Endothelial cell of umbilical vein (primary cell): ENCODE data around the gene SLC22A23. TPM values are rescaled to one million over a fixed set of nuclear protein-coding genes. Genes with fewer than 3 reads are reported as not detected.
A peak's percentile ranks its signal among the peaks of the same experiment; 100 is the strongest.

ENCODE experiments used
- BruUV-seq: library from RNA; stranded (reverse); fragments of 400-500 nt; replicated peaks from 2 replicates; lab custom pipeline; 2021; lab: Mats Ljungman, UMichigan
- CTCF ChIA-PET: fragments of 300-600, 350-600 bp; sonication (Branson Sonifier 250); formaldehyde crosslinking; loops from one replicate; lab custom pipeline; 2021; ENCODE audit warnings: antibody characterized with exemption, inconsistent platforms; lab: Charles Lee
- POLR2A ChIA-PET: fragments of 300-600, 350-600 bp; sonication (Branson Sonifier 250); formaldehyde crosslinking; loops from one replicate; lab custom pipeline; 2021; ENCODE audit warnings: antibody characterized with exemption, inconsistent platforms; lab: Charles Lee
- DNase-seq: peaks from one replicate; pipeline ENCODE4 v3.0.0-alpha.2; 2011; ENCODE audit warnings: low read depth, low spot score
- FAIRE-seq: peaks from 2 replicates; lab custom pipeline; 2011; peaks lifted over from hg19 to GRCh38; lab: Jason Lieb, UNC
- H2AFZ ChIP-seq: 2 replicates; pipeline ENCODE4 v1.6.0; 2012; ENCODE audit warnings: low read depth, low read length, control low read depth, inconsistent platforms
- H3K27ac ChIP-seq: 2 replicates; pipeline ENCODE4 v1.5.1; 2011; ENCODE audit warnings: low read depth, mild to moderate bottlenecking, control low read depth, low read length, moderate library complexity; ENCODE audit not compliant: insufficient read depth
- H3K27me3 ChIP-seq, 2 experiments: 2 replicates each; pipeline versions ENCODE4 v1.6.0 to v1.6.1; 2011; ENCODE audit warnings: low read length in 2 of 2, mixed read lengths in 1 of 2; ENCODE audit not compliant: control insufficient read depth in 2 of 2, insufficient read depth in 2 of 2
- H3K36me3 ChIP-seq, 2 experiments: 2 replicates in 1 of 2; 3 replicates in 1 of 2; pipeline ENCODE4 v1.5.1; 2011; ENCODE audit warnings: low read length in 2 of 2, mild to moderate bottlenecking in 1 of 2, moderate library complexity in 1 of 2; ENCODE audit not compliant: control insufficient read depth in 2 of 2, insufficient read depth in 2 of 2; ENCODE audit errors: extremely low read depth in 1 of 2
- H3K4me1 ChIP-seq: 3 replicates; pipeline ENCODE4 v1.5.1; 2011; ENCODE audit warnings: mild to moderate bottlenecking, low read length; ENCODE audit not compliant: control insufficient read depth, insufficient read depth; ENCODE audit errors: extremely low read depth
- H3K4me2 ChIP-seq: 2 replicates; pipeline ENCODE4 v1.6.1; 2011; ENCODE audit warnings: low read length, control low read depth, mixed read lengths; ENCODE audit not compliant: insufficient read depth
- H3K4me3 ChIP-seq, 3 experiments: fragments of 200-600 bp in 1 of 3; sonication (generic), shearing (Covaris generic) in 1 of 3; replicated peaks in 1 of 3; 2 replicates each; pipeline ENCODE4 v1.5.1; 2011 to 2016; ENCODE audit warnings: control low read depth in 3 of 3, low read length in 3 of 3, mild to moderate bottlenecking in 2 of 3, inconsistent platforms in 1 of 3, low read depth in 1 of 3, moderate library complexity in 1 of 3; ENCODE audit not compliant: insufficient read depth in 1 of 3
- H3K79me2 ChIP-seq: 2 replicates; pipeline ENCODE4 v1.6.0; 2012; ENCODE audit warnings: low read length, inconsistent platforms; ENCODE audit not compliant: control insufficient read depth, insufficient read depth
- H3K9ac ChIP-seq: replicated peaks from 2 replicates; pipeline ENCODE3; 2011; ENCODE audit warnings: low read length, control low read depth; ENCODE audit not compliant: insufficient read depth; ENCODE audit errors: extremely low read depth
- H3K9me1 ChIP-seq: replicated peaks from 3 replicates; pipeline ENCODE4 v1.6.0; 2011; ENCODE audit warnings: mild to moderate bottlenecking, low read length; ENCODE audit not compliant: control insufficient read depth, insufficient read depth; ENCODE audit errors: extremely low read depth
- H3K9me3 ChIP-seq: replicated peaks from 2 replicates; pipeline ENCODE4 v1.5.1; 2012; ENCODE audit warnings: low read length, inconsistent platforms; ENCODE audit not compliant: control insufficient read depth, insufficient read depth
- H4K20me1 ChIP-seq: replicated peaks from 2 replicates; pipeline ENCODE3; 2011; ENCODE audit warnings: mild to moderate bottlenecking, low read length; ENCODE audit not compliant: control insufficient read depth, insufficient read depth; ENCODE audit errors: extremely low read depth
- EZH2 ChIP-seq: IDR thresholded peaks from 2 replicates; pipeline ENCODE4 v1.6.1; 2012; ENCODE audit warnings: borderline replicate concordance, low read depth, mild to moderate bottlenecking, moderate library complexity, low read length, inconsistent platforms; ENCODE audit not compliant: severe bottlenecking
- FOS ChIP-seq: IDR thresholded peaks from 2 replicates; pipeline ENCODE4 v1.6.1; 2011; ENCODE audit warnings: mild to moderate bottlenecking, low read length, moderate library complexity, borderline replicate concordance; ENCODE audit not compliant: insufficient read depth
- GATA2 ChIP-seq: IDR thresholded peaks from 2 replicates; pipeline ENCODE4 v1.7.0; 2011; ENCODE audit warnings: low read depth, mild to moderate bottlenecking, moderate library complexity, mixed read lengths, low read length; ENCODE audit not compliant: insufficient read length, insufficient read depth
- JUN ChIP-seq: IDR thresholded peaks from 2 replicates; pipeline ENCODE4 v1.6.1; 2011; ENCODE audit warnings: borderline replicate concordance, low read depth; ENCODE audit not compliant: insufficient read length, insufficient read depth
- MYC ChIP-seq: IDR thresholded peaks from one replicate; pipeline ENCODE4 v1.6.1; 2011; ENCODE audit warnings: mild to moderate bottlenecking, low read depth, low read length
- POLR2A ChIP-seq: IDR thresholded peaks from 2 replicates; pipeline ENCODE4 v1.6.1; 2012; ENCODE audit warnings: low read depth, mild to moderate bottlenecking, control low read depth, low read length
- POLR2AphosphoS5 ChIP-seq: IDR thresholded peaks from 2 replicates; pipeline ENCODE4 v1.6.1; 2012; ENCODE audit warnings: low read depth, mild to moderate bottlenecking, control low read depth, low read length, moderate library complexity; ENCODE audit not compliant: insufficient read depth
- dilution Hi-C: fragments of 300-500 bp; cut with MboI; formaldehyde crosslinking; loops from one replicate; pipeline ENCODE4 v1.15.0; 2019; ENCODE audit warnings: low sequenced_read_pairs; ENCODE audit not compliant: extremely low pct_ligation_motif_present
- intact Hi-C: fragments of 100-400 bp; cut with micrococcal nuclease; formaldehyde crosslinking; loops from one replicate; pipeline ENCODE4 v1.10.0; 2022
- polyA plus RNA-seq, 4 experiments: library from polyadenylated mRNA; depleted of rRNA in 3 of 4; stranded (reverse) in 3 of 4; unstranded in 1 of 4; fragments of >200 nt; gene quantifications; 2 replicates each; pipeline versions ENCODE4 v1.2.1 to v1.2.3, GENCODE V29; 2011 to 2012; ENCODE audit warnings: missing spikeins in 1 of 4
- total RNA-seq: library from RNA; stranded (reverse); gene quantifications from 2 replicates; pipeline ENCODE4 v1.2.3, GENCODE V29; 2021
- TF ChIP-seq, protein P1 (sequence below): IDR thresholded peaks from 2 replicates; pipeline ENCODE4 v1.6.1; 2011; ENCODE audit not compliant: insufficient read depth, insufficient read length
- TF ChIP-seq, protein P2 (sequence below), 2 donors: IDR thresholded peaks; 1 replicate in 1 of 2; 2 replicates in 1 of 2; pipeline ENCODE4 v1.5.1; 2011; ENCODE audit warnings: low read length in 2 of 2, mild to moderate bottlenecking in 2 of 2, moderate library complexity in 2 of 2, control low read depth in 1 of 2, inconsistent platforms in 1 of 2, low read depth in 1 of 2; ENCODE audit not compliant: insufficient read depth in 1 of 2; ENCODE audit errors: extremely low read depth in 1 of 2

SLC22A23 gene
- total and polyA plus RNA-seq, 2 donors (not counting 3 experiments of a cell fraction or from before 2014, with no cell fraction given) = 4.2 to 14.3 TPM

DNA sequence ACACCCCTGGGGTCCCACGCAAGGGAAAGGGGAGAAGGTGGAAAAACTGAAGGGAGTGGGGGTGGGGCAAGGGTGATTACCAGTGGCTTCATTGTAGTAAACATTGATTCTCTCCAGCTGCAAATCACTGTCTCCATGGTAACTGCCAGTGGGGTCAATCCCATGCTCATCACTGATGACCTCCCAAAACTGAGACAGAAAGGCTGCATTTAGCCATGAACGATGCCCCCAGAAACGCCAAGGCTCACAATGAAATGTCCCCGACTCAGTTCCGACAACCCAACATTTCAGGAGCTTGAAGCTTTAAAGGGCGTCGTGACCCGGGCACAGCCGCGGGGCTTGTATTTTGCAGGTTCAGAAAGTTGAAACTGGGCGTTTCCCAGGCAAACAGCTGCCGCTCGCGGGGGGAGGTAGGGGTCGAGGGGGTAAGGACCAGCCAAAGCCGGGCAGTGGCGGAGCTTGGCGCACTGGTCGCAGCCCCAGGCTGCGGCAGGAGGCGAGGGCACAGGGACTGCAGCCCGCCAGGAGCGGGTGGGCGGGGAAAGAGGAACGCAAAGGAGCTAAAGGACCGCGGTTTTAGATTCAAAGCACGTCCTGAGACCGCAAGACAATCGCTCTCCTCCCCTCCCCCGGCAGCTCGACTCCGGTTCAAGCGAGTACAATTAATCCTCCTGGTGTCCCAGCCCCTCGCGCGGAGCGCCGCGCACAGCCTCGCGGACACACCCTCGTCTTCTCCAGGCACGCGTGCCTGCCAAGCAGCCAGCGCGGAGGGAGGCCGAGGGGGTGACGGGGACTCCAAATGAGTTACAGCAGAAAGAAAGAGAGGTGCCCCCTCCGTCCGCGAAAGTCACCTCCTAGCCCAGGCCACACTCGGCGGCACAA is 230.1 kb downstream of the SLC22A23 start:
- ChIA-PET POLR2A (no interaction called here), CTCF (interaction anchor here (0.8 to 1.3 kb wide), 2 partner anchors 10 to 25 kb away, joined by 4 to 7 read pairs; no protein-coding TSS in a partner anchor)
- peaks cover 20% of the 10 kb centered on the region for H3K4me1 ChIP-seq
- no peak overlapping the region for H3K27ac ChIP-seq
- no peak for FAIRE-seq
- H3K9ac ChIP-seq = no peak overlapping the region
- H3K4me3 ChIP-seq = peak overlapping the region in 2 of 3 experiments; percentile 16
- peak overlapping the region; percentile 72 for H3K4me2 ChIP-seq
- DNase-seq = no peak
- H2AFZ ChIP-seq = peak overlapping the region; percentile 31
- BruUV-seq = no TSS peak
- H4K20me1 ChIP-seq = no peaks in the 10 kb centered on the region
- dilution Hi-C loops = no loop called here
- no peak for TF ChIP-seq FOS
- TF ChIP-seq, protein P1, sequence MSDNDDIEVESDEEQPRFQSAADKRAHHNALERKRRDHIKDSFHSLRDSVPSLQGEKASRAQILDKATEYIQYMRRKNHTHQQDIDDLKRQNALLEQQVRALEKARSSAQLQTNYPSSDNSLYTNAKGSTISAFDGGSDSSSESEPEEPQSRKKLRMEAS = no peak
- no peak for TF ChIP-seq POLR2A
- no peak for TF ChIP-seq POLR2AphosphoS5
- no peak for TF ChIP-seq EZH2
- no peak for TF ChIP-seq GATA2
- no peak for TF ChIP-seq JUN
- TF ChIP-seq, protein P2, sequence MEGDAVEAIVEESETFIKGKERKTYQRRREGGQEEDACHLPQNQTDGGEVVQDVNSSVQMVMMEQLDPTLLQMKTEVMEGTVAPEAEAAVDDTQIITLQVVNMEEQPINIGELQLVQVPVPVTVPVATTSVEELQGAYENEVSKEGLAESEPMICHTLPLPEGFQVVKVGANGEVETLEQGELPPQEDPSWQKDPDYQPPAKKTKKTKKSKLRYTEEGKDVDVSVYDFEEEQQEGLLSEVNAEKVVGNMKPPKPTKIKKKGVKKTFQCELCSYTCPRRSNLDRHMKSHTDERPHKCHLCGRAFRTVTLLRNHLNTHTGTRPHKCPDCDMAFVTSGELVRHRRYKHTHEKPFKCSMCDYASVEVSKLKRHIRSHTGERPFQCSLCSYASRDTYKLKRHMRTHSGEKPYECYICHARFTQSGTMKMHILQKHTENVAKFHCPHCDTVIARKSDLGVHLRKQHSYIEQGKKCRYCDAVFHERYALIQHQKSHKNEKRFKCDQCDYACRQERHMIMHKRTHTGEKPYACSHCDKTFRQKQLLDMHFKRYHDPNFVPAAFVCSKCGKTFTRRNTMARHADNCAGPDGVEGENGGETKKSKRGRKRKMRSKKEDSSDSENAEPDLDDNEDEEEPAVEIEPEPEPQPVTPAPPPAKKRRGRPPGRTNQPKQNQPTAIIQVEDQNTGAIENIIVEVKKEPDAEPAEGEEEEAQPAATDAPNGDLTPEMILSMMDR (IDR thresholded peaks at IDR 0.05; ENCODE audit: extremely low read depth in 1 of 2, insufficient read depth in 1 of 2, low read depth in 1 of 2, low read length in 2 of 2) = no peak
- TF ChIP-seq MYC = no peak
- H3K9me1 ChIP-seq = no peaks in the 10 kb centered on the region
- H3K79me2 ChIP-seq = no peaks in the 10 kb centered on the region
- H3K36me3 ChIP-seq = no peaks in the 10 kb centered on the region
- intact Hi-C loops = loop anchor here (5.0 kb wide), 1 partner anchor 439 kb away; no protein-coding TSS in a partner anchor
- H3K9me3 ChIP-seq = no peaks in the 10 kb centered on the region
- peaks cover 52 to 75% of the 10 kb centered on the region in 2 experiments for H3K27me3 ChIP-seq
